B cell (primary cell): ENCODE measurements around the gene KCNF1. TPM values are rescaled to one million over a fixed set of nuclear protein-coding genes. Genes with fewer than 3 reads are reported as not detected.

Experiments
- ATAC-seq: fragments of 200-7000 bp; cut with Tn5 transposase; one replicate; pipeline ENCODE4 v1.10.0; 2021; ENCODE audit warnings: low read depth, mild to moderate bottlenecking, moderate number of reproducible peaks, moderate library complexity
- CTCF ChIA-PET: fragments of 350-600 bp; sonication (Branson Sonifier 250); formaldehyde crosslinking; loops from one replicate; lab custom pipeline; 2021; ENCODE audit warnings: antibody characterized with exemption, inconsistent platforms; lab: Charles Lee
- POLR2A ChIA-PET: fragments of 350-600 bp; sonication (Branson Sonifier 250); formaldehyde crosslinking; loops from one replicate; lab custom pipeline; 2021; ENCODE audit warnings: antibody characterized with exemption; lab: Charles Lee
- DNase-seq: peaks from one replicate; pipeline ENCODE4 v3.0.0; 2013
- H2AFZ ChIP-seq: 2 replicates; pipeline ENCODE4 v1.6.1; 2012; ENCODE audit warnings: mild to moderate bottlenecking, low read depth, low read length; ENCODE audit not compliant: insufficient read depth, poor library complexity, severe bottlenecking
- H3K27ac ChIP-seq, 2 donors: 1 replicate in 1 of 2; 2 replicates in 1 of 2; pipeline ENCODE4 v1.5.1; 2012 to 2013; ENCODE audit warnings: low read length in 2 of 2, mild to moderate bottlenecking in 2 of 2, moderate library complexity in 1 of 2
- H3K27me3 ChIP-seq, 4 experiments: fragments of 200-600 bp in 1 of 4; sonication (generic) in 1 of 4; replicated peaks in 1 of 4; 1 replicate in 2 of 4; 2 replicates in 2 of 4; pipeline versions ENCODE4 v1.6.1 to v1.7.0; 2013 to 2016; ENCODE audit warnings: low read length in 3 of 4, mild to moderate bottlenecking in 2 of 4, mixed read lengths in 1 of 4, moderate library complexity in 1 of 4; ENCODE audit not compliant: insufficient read depth in 4 of 4, control insufficient read depth in 3 of 4; ENCODE audit errors: control extremely low read depth in 1 of 4
- H3K36me3 ChIP-seq, 2 experiments: replicated peaks in 1 of 2; 1 replicate in 1 of 2; 2 replicates in 1 of 2; pipeline versions ENCODE4 v1.6.1 to v1.7.1; 2013; ENCODE audit warnings: low read length in 1 of 2; ENCODE audit not compliant: insufficient read depth in 2 of 2, control insufficient read depth in 1 of 2; ENCODE audit errors: control extremely low read depth in 1 of 2, extremely low read depth in 1 of 2
- H3K4me1 ChIP-seq, 2 donors: fragments of 200-600 bp in 1 of 2; sonication (generic) in 1 of 2; 1 replicate in 1 of 2; 2 replicates in 1 of 2; pipeline versions ENCODE4 v1.5.1 to v1.6.1; 2013 to 2017; ENCODE audit warnings: low read length in 2 of 2; ENCODE audit not compliant: control insufficient read depth in 2 of 2, insufficient read depth in 2 of 2
- H3K4me2 ChIP-seq: replicated peaks from 2 replicates; pipeline ENCODE3; 2012; ENCODE audit warnings: mild to moderate bottlenecking, low read depth, low read length; ENCODE audit not compliant: poor library complexity, severe bottlenecking
- H3K4me3 ChIP-seq, 5 experiments: fragments of 200-600 bp in 1 of 5; sonication (generic) in 1 of 5; 1 replicate in 3 of 5; 2 replicates in 2 of 5; pipeline versions ENCODE4 v1.5.1 to v1.7.0; 2011 to 2016; ENCODE audit warnings: low read length in 4 of 5, mild to moderate bottlenecking in 4 of 5, low read depth in 2 of 5, control low read depth in 1 of 5, moderate library complexity in 1 of 5; ENCODE audit not compliant: insufficient read depth in 1 of 5; ENCODE audit errors: control extremely low read depth in 1 of 5, extremely low read depth in 1 of 5
- H3K79me2 ChIP-seq: fragments of 200-600 bp; sonication (generic); one replicate; pipeline ENCODE4 v1.6.0; 2016; ENCODE audit warnings: low read length; ENCODE audit not compliant: control insufficient read depth, insufficient read depth
- H3K9ac ChIP-seq: fragments of 200-600 bp; sonication (generic); 2 replicates; pipeline ENCODE4 v1.6.1; 2017; ENCODE audit warnings: mild to moderate bottlenecking, low read length, moderate library complexity
- H3K9me3 ChIP-seq, 3 donors: one replicate each; pipeline versions ENCODE4 v1.6.1 to v1.7.1; 2013; ENCODE audit warnings: low read length in 2 of 3; ENCODE audit not compliant: control insufficient read depth in 2 of 3, insufficient read depth in 1 of 3; ENCODE audit errors: control extremely low read depth in 1 of 3
- H4K20me1 ChIP-seq: 2 replicates; pipeline ENCODE4 v1.6.0; 2012; ENCODE audit warnings: mild to moderate bottlenecking, low read length; ENCODE audit not compliant: insufficient read depth, control insufficient read depth, poor library complexity, severe bottlenecking
- H3K27ac Mint-ChIP-seq: one replicate; pipeline ENCODE4 v1.8.0; 2021; ENCODE audit warnings: mixed read lengths
- H3K27me3 Mint-ChIP-seq: one replicate; pipeline ENCODE4 v1.8.0; 2021; ENCODE audit warnings: mixed read lengths
- H3K4me1 Mint-ChIP-seq: one replicate; pipeline ENCODE4 v1.8.0; 2021; ENCODE audit warnings: mixed read lengths
- H3K4me3 Mint-ChIP-seq: one replicate; pipeline ENCODE4 v1.8.0; 2021; ENCODE audit warnings: mixed read lengths
- H3K9me3 Mint-ChIP-seq: one replicate; pipeline ENCODE4 v1.8.0; 2022; ENCODE audit warnings: mixed read lengths; ENCODE audit not compliant: insufficient read depth
- EZH2 ChIP-seq: IDR thresholded peaks from 2 replicates; pipeline ENCODE4 v1.6.1; 2012; ENCODE audit warnings: borderline replicate concordance, low read depth, mild to moderate bottlenecking, moderate library complexity, low read length; ENCODE audit not compliant: insufficient read depth, poor library complexity, severe bottlenecking
- WGBS: methylation state at CpG from one replicate; pipeline ENCODE4 v1.1.5; 2013; ENCODE audit warnings: missing lambda C conversion rate; ENCODE audit not compliant: insufficient coverage; 5-methylcytosine and 5-hydroxymethylcytosine counted together
- intact Hi-C: fragments of 100-400 bp; cut with micrococcal nuclease; formaldehyde crosslinking; loops from one replicate; pipeline ENCODE4 v1.10.0; 2022
- polyA plus RNA-seq: library from polyadenylated mRNA; depleted of rRNA; stranded (reverse); fragments of >200 nt; gene quantifications from 2 replicates; pipeline ENCODE4 v1.2.3, GENCODE V29; 2012
- total RNA-seq, 2 donors: library from RNA; stranded (reverse); fragments of 120-200 nt in 1 of 2; gene quantifications; 1 replicate in 1 of 2; 2 replicates in 1 of 2; pipeline versions ENCODE4 v1.2.3 to v1.2.4, GENCODE V29; 2013 to 2022
- TF ChIP-seq, protein P1 (sequence below): fragments of 200-600 bp; IDR thresholded peaks from one replicate; pipeline ENCODE4 v1.8.0; 2022; ENCODE audit warnings: antibody characterized with exemption, mild to moderate bottlenecking

KCNF1 gene
- total and polyA plus RNA-seq, 2 donors (not counting 1 experiment from before 2014, with no cell fraction given), result not detected

DNA sequence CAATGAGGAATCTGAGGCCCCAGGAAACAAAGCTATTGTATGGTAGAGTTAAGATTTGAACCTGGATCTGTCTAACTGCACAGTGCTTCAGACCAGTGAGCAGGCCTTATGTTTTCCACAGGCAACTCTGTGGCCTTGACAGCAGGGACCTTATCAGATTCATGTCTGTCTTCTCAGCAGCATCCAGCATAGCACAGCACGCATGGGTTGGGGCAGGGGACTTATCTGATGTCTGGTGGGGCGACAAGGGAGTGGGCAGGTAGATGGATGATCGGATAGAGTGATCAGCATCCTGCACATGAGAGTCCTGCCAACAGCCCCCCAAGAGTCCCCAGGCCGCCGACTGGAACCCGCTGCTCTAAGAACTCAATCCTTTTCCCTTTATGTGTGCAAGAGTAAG is 28.7 kb upstream of the KCNF1 start:
- Histone ChIP-seq H3K9me3 (no peaks in the 10 kb centered on the region), H3K27me3 (no peaks in the 10 kb centered on the region), H3K4me2 (no peak overlapping the region), H3K9ac (no peak overlapping the region), H3K4me1 (no peaks in the 10 kb centered on the region), H3K27ac (no peak overlapping the region), H2AFZ (no peak overlapping the region), H4K20me1 (no peaks in the 10 kb centered on the region), H3K4me3 (no peak overlapping the region), H3K36me3 (no peaks in the 10 kb centered on the region), H3K79me2 (no peaks in the 10 kb centered on the region)
- TF ChIP-seq EZH2, result no peak
- TF ChIP-seq, protein P1, sequence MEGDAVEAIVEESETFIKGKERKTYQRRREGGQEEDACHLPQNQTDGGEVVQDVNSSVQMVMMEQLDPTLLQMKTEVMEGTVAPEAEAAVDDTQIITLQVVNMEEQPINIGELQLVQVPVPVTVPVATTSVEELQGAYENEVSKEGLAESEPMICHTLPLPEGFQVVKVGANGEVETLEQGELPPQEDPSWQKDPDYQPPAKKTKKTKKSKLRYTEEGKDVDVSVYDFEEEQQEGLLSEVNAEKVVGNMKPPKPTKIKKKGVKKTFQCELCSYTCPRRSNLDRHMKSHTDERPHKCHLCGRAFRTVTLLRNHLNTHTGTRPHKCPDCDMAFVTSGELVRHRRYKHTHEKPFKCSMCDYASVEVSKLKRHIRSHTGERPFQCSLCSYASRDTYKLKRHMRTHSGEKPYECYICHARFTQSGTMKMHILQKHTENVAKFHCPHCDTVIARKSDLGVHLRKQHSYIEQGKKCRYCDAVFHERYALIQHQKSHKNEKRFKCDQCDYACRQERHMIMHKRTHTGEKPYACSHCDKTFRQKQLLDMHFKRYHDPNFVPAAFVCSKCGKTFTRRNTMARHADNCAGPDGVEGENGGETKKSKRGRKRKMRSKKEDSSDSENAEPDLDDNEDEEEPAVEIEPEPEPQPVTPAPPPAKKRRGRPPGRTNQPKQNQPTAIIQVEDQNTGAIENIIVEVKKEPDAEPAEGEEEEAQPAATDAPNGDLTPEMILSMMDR, result no peak
- no peak overlapping the region for H3K27ac Mint-ChIP-seq
- no peaks in the 10 kb centered on the region for H3K4me1 Mint-ChIP-seq
- peaks cover 24% of the 10 kb centered on the region for H3K27me3 Mint-ChIP-seq
- intact Hi-C loops, result no loop called here
- DNase-seq (no peak), ATAC-seq (no peak)
- CTCF ChIA-PET, result no interaction called here
- H3K4me3 Mint-ChIP-seq, result no peak overlapping the region
- WGBS, result 100% methylated on average over 3 of the region's 6 CpGs
- H3K9me3 Mint-ChIP-seq, result no peaks in the 10 kb centered on the region
- POLR2A ChIA-PET, result no interaction called here

DNA sequence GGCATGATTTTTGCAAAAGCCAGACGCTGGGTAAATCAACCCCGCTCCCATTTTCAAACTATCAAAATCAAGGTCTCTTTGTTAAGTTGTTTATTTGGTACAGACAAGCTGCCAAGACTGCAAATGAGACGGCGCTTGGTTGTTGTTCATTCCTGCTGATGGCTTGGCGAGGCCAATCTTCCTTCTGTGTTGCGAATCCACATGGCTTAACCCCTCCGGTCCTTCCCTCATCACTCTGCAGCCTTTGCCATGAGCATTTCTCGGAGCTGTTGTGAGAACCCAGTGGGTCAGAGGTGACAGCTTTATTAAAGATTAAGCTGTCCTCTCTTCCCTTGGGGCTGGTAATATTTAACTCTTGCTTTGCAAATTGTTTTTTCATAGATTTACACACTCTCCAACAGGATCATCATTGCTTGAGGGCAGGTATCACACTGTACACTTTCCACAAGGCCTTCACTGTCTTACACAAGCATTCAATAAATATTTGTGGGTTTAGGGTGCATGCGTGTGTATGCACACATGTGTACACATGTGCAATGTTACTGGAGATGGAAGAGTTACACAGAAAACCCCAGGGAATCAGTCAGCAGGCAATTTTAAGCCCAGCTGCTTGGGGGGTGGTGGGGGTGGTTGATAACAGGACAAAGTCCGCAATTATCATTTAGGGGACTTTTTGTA is 27.8 kb upstream of the KCNF1 start:
- 94% methylated on average over 3 of the region's 10 CpGs for WGBS

More for the DNA sequence above, 27.8 kb upstream of the KCNF1 start:
- Histone ChIP-seq H3K36me3 (no peaks in the 10 kb centered on the region), H3K9ac (no peak overlapping the region), H3K4me1 (no peaks in the 10 kb centered on the region), H3K79me2 (no peaks in the 10 kb centered on the region), H3K27me3 (no peaks in the 10 kb centered on the region), H3K4me2 (no peak overlapping the region), H3K27ac (no peak overlapping the region), H4K20me1 (no peaks in the 10 kb centered on the region), H2AFZ (no peak overlapping the region), H3K9me3 (no peaks in the 10 kb centered on the region), H3K4me3 (no peak overlapping the region)
- POLR2A ChIA-PET, result no interaction called here
- ATAC-seq (no peak), DNase-seq (no peak)
- H3K4me3 Mint-ChIP-seq, result no peak overlapping the region
- intact Hi-C loops, result no loop called here
- peaks cover 20% of the 10 kb centered on the region for H3K27me3 Mint-ChIP-seq
- H3K9me3 Mint-ChIP-seq, result peaks cover 2% of the 10 kb centered on the region
- H3K27ac Mint-ChIP-seq, result no peak overlapping the region
- CTCF ChIA-PET, result no interaction called here
- H3K4me1 Mint-ChIP-seq, result no peaks in the 10 kb centered on the region
- TF ChIP-seq, protein P1, result no peak
- TF ChIP-seq EZH2, result no peak
